GM12878 (cell line): Measurements from ENCODE around the gene SCNM1. TPM values are rescaled to one million over a fixed set of nuclear protein-coding genes. Genes with fewer than 3 reads are reported as not detected.
A peak's percentile ranks its signal among the peaks of the same experiment; 100 is the strongest.

Source experiments
- BHLHE40 ChIP-seq, 2 experiments: fragments of 450-650 bp in 1 of 2; IDR thresholded peaks; 2 replicates each; pipeline ENCODE4 v1.6.1; 2011 to 2017; ENCODE audit warnings: low read depth in 2 of 2, borderline replicate concordance in 1 of 2, improper control_type of control experiment in 1 of 2, low read length in 1 of 2, mild to moderate bottlenecking in 1 of 2
- CBFB ChIP-seq: IDR thresholded peaks from 2 replicates; pipeline ENCODE4 v1.6.1; 2016; ENCODE audit warnings: antibody characterized with exemption, low read depth
- CREM ChIP-seq: IDR thresholded peaks from 2 replicates; pipeline ENCODE4 v1.6.1; 2014; ENCODE audit warnings: antibody characterized with exemption, low read depth
- E4F1 ChIP-seq: fragments of 450-650 bp; IDR thresholded peaks from 2 replicates; pipeline ENCODE4 v1.6.1; 2018; ENCODE audit warnings: borderline replicate concordance, mild to moderate bottlenecking; ENCODE audit not compliant: partially characterized antibody
- ETV6 ChIP-seq, 2 experiments: fragments of 450-650 bp in 1 of 2; IDR thresholded peaks in 1 of 2; conservative IDR thresholded peaks in 1 of 2; 2 replicates each; pipeline ENCODE4 v1.6.1; 2014; ENCODE audit warnings: antibody characterized with exemption in 1 of 2, borderline replicate concordance in 1 of 2, low read depth in 1 of 2, mild to moderate bottlenecking in 1 of 2, moderate library complexity in 1 of 2
- EZH2 ChIP-seq: IDR thresholded peaks from 2 replicates; pipeline ENCODE4 v1.6.1; 2012; ENCODE audit warnings: low read depth, mild to moderate bottlenecking, control low read depth, inconsistent platforms, low read length, borderline replicate concordance; ENCODE audit not compliant: control insufficient read depth
- GATAD2B ChIP-seq: fragments of 450-650 bp; conservative IDR thresholded peaks from 2 replicates; pipeline ENCODE4 v1.6.1; 2017; ENCODE audit warnings: low read depth, mild to moderate bottlenecking, moderate library complexity
- KAT2A ChIP-seq: conservative IDR thresholded peaks from 2 replicates; pipeline ENCODE4 v1.6.1; 2011; ENCODE audit warnings: low read depth, low read length; ENCODE audit not compliant: control insufficient read depth
- MTA2 ChIP-seq: fragments of 450-650 bp; IDR thresholded peaks from 2 replicates; pipeline ENCODE4 v1.6.1; 2016; ENCODE audit warnings: low read depth, mild to moderate bottlenecking, moderate library complexity
- MTA3 ChIP-seq: IDR thresholded peaks from 2 replicates; pipeline ENCODE4 v1.6.1; 2012; ENCODE audit warnings: low read length, inconsistent platforms, borderline replicate concordance
- PAX8 ChIP-seq: fragments of 450-650 bp; IDR thresholded peaks from 2 replicates; pipeline ENCODE4 v1.6.1; 2017; ENCODE audit warnings: mild to moderate bottlenecking, moderate library complexity
- PBX3 ChIP-seq: IDR thresholded peaks from 2 replicates; pipeline ENCODE4 v1.6.1; 2011; ENCODE audit warnings: mild to moderate bottlenecking, low read depth, low read length, moderate library complexity; ENCODE audit not compliant: insufficient replicate concordance
- POLR2A ChIP-seq: IDR thresholded peaks from 2 replicates; pipeline ENCODE4 v1.6.1; 2011; ENCODE audit warnings: low read depth, mild to moderate bottlenecking, low read length
- RAD21 ChIP-seq: IDR thresholded peaks from 2 replicates; pipeline ENCODE4 v1.6.1; 2011; ENCODE audit warnings: mild to moderate bottlenecking, low read depth, low read length, moderate library complexity; ENCODE audit not compliant: insufficient read depth
- SMAD5 ChIP-seq: IDR thresholded peaks from 2 replicates; pipeline ENCODE4 v1.6.1; 2016; ENCODE audit warnings: antibody characterized with exemption, low read depth
- SMARCA5 ChIP-seq: fragments of 450-650 bp; IDR thresholded peaks from 2 replicates; pipeline ENCODE4 v1.6.1; 2017; ENCODE audit warnings: mild to moderate bottlenecking
- STAT3 ChIP-seq: IDR thresholded peaks from 2 replicates; pipeline ENCODE4 v1.6.1; 2011; ENCODE audit warnings: low read depth, low read length, improper control_type of control experiment
- TCF12 ChIP-seq: IDR thresholded peaks from 2 replicates; pipeline ENCODE4 v1.6.1; 2011; ENCODE audit warnings: low read depth, mild to moderate bottlenecking, low read length
- YBX1 ChIP-seq: fragments of 450-650 bp; IDR thresholded peaks from 2 replicates; pipeline ENCODE4 v1.6.1; 2016; ENCODE audit warnings: antibody characterized with exemption
- YY1 ChIP-seq: IDR thresholded peaks from 2 replicates; pipeline ENCODE4 v1.6.1; 2011; ENCODE audit warnings: low read depth, mild to moderate bottlenecking, low read length
- ZNF384 ChIP-seq: IDR thresholded peaks from 2 replicates; pipeline ENCODE4 v1.6.1; 2012; ENCODE audit warnings: low read depth, mild to moderate bottlenecking, low read length, improper control_type of control experiment, borderline replicate concordance
- ZNF592 ChIP-seq: fragments of 450-650 bp; IDR thresholded peaks from 2 replicates; pipeline ENCODE4 v1.6.1; 2017; ENCODE audit warnings: mild to moderate bottlenecking, moderate library complexity
- ZNF622 ChIP-seq: fragments of 450-650 bp; IDR thresholded peaks from 2 replicates; pipeline ENCODE4 v1.6.1; 2017; ENCODE audit warnings: mild to moderate bottlenecking, inconsistent platforms
- polyA plus RNA-seq, 11 experiments: library from polyadenylated mRNA; depleted of rRNA in 4 of 11; unstranded in 6 of 11; stranded (reverse) in 5 of 11; fragments of >200 nt; fragmentation: Nextera tagmentation in 4 of 11; fragmentation: Illumina TruSeq in 1 of 11; extraction: Ambion mirVana in 4 of 11; extraction: Trizol in 1 of 11; gene quantifications; 1 replicate in 1 of 11; 2 replicates in 10 of 11; pipeline versions ENCODE4 v1.2.1 to v1.2.3, GENCODE V29; 2011 to 2016; ENCODE audit warnings: inconsistent platforms in 2 of 11, missing spikeins in 2 of 11, low read depth in 1 of 11
- total RNA-seq, 4 experiments: library from RNA; depleted of rRNA in 3 of 4; stranded (reverse); fragments of >200 nt in 3 of 4; fragmentation: Illumina TruSeq in 1 of 4; extraction: Trizol in 1 of 4; gene quantifications; 2 replicates each; pipeline versions ENCODE4 v1.2.1 to v1.2.3, GENCODE V29; 2013 to 2021

SCNM1 gene
- total and polyA plus RNA-seq, 10 of the 15 experiments (the other 5 are each of a cell fraction or from before 2014, with no cell fraction given): 25.8 to 207 (median 76.9) TPM

GRCh38 chr1:151157067-151157531, 8.8 kb upstream of the SCNM1 start (continued):
- TF ChIP-seq E4F1 (no peak), MTA3 (no peak; the same call in 1 of the 2 replicates), YY1 (peak; percentile 60; the same call in 1 of the 2 replicates), CREM (no peak), ZNF622 (no peak), GATAD2B (0 out of 2 replicates have a peak, but pooled peaks have one; percentile 9), EZH2 (no peak), STAT3 (no peak), ETV6 (conservative IDR thresholded peaks at IDR 0.05 in 1 of 2, IDR thresholded peaks at IDR 0.05 in 1 of 2; ENCODE audit: borderline replicate concordance in 1 of 2, low read depth in 1 of 2) (peak in 1 of 2 experiments; percentile 45; a peak in 2 of 4 replicates), ZNF384 (no peak), PAX8 (no peak), BHLHE40 (IDR thresholded peaks at IDR 0.05; ENCODE audit: borderline replicate concordance in 1 of 2, low read depth in 2 of 2, low read length in 1 of 2) (no peak), PBX3 (no peak), YBX1 (no peak), TCF12 (no peak), POLR2A (0 out of 2 replicates have a peak, but pooled peaks have one; percentile 35), SMAD5 (no peak), RAD21 (no peak), MTA2 (no peak; the same call in 1 of the 2 replicates), SMARCA5 (no peak), CBFB (peak; percentile 86), ZNF592 (no peak), KAT2A (no peak)
